Trophoblast cell (in vitro differentiated cells and primary cell): Measurements from ENCODE around the gene NIBAN1. TPM values are rescaled to one million over a fixed set of nuclear protein-coding genes. Genes with fewer than 3 reads are reported as not detected.

ENCODE experiments used
- DNase-seq, 2 donors: peaks; one replicate each; pipeline ENCODE4 v3.0.0-alpha.2; 2016
- H2AFZ ChIP-seq: 2 replicates; pipeline ENCODE4 v1.6.1; 2013; ENCODE audit warnings: low read length, moderate library complexity, mild to moderate bottlenecking; ENCODE audit not compliant: insufficient read depth, poor library complexity
- H2AK5ac ChIP-seq: 2 replicates; pipeline ENCODE4 v1.6.1; 2013; ENCODE audit warnings: mild to moderate bottlenecking, low read length
- H2BK120ac ChIP-seq: 2 replicates; pipeline ENCODE4 v1.6.1; 2013; ENCODE audit warnings: low read length, mild to moderate bottlenecking, moderate library complexity; ENCODE audit not compliant: insufficient read depth, poor library complexity
- H2BK12ac ChIP-seq: 2 replicates; pipeline ENCODE4 v1.6.1; 2013; ENCODE audit warnings: mild to moderate bottlenecking, low read length, moderate library complexity
- H2BK5ac ChIP-seq: 2 replicates; pipeline ENCODE4 v1.6.1; 2013; ENCODE audit warnings: low read length, low read depth, moderate library complexity, mild to moderate bottlenecking; ENCODE audit not compliant: poor library complexity
- H3K14ac ChIP-seq: 2 replicates; pipeline ENCODE4 v1.6.1; 2013; ENCODE audit warnings: mild to moderate bottlenecking, low read length
- H3K18ac ChIP-seq: 2 replicates; pipeline ENCODE4 v1.6.1; 2013; ENCODE audit warnings: mild to moderate bottlenecking, low read length
- H3K23ac ChIP-seq: 2 replicates; pipeline ENCODE4 v1.6.1; 2013; ENCODE audit warnings: low read length
- H3K27ac ChIP-seq: 2 replicates; pipeline ENCODE4 v1.5.1; 2013; ENCODE audit warnings: low read depth, mild to moderate bottlenecking, inconsistent platforms, low read length, moderate library complexity
- H3K27me3 ChIP-seq: 2 replicates; pipeline ENCODE4 v1.6.1; 2013; ENCODE audit warnings: inconsistent platforms, mild to moderate bottlenecking, low read length, moderate library complexity; ENCODE audit not compliant: insufficient read depth
- H3K36me3 ChIP-seq, 2 experiments: 1 replicate in 1 of 2; 2 replicates in 1 of 2; pipeline ENCODE4 v1.6.1; 2013; ENCODE audit warnings: low read length in 2 of 2, mild to moderate bottlenecking in 2 of 2, moderate library complexity in 1 of 2; ENCODE audit not compliant: insufficient read depth in 2 of 2, control insufficient read depth in 1 of 2
- H3K4ac ChIP-seq: 2 replicates; pipeline ENCODE4 v1.6.1; 2013; ENCODE audit warnings: low read depth, mild to moderate bottlenecking, low read length, moderate library complexity
- H3K4me1 ChIP-seq, 2 experiments: 1 replicate in 1 of 2; 2 replicates in 1 of 2; pipeline ENCODE4 v1.6.1; 2013; ENCODE audit warnings: low read length in 2 of 2, mild to moderate bottlenecking in 2 of 2, moderate library complexity in 1 of 2; ENCODE audit not compliant: insufficient read depth in 2 of 2, control insufficient read depth in 1 of 2
- H3K4me2 ChIP-seq: 2 replicates; pipeline ENCODE4 v1.6.1; 2013; ENCODE audit warnings: inconsistent platforms, mild to moderate bottlenecking, low read length, moderate library complexity
- H3K4me3 ChIP-seq: 2 replicates; pipeline ENCODE4 v1.5.1; 2013; ENCODE audit warnings: mild to moderate bottlenecking, low read depth, low read length, inconsistent platforms
- H3K79me1 ChIP-seq: one replicate; pipeline ENCODE4 v1.6.1; 2013; ENCODE audit warnings: low read length
- H3K79me2 ChIP-seq: 2 replicates; pipeline ENCODE4 v1.6.1; 2013; ENCODE audit warnings: low read length, mild to moderate bottlenecking; ENCODE audit not compliant: control insufficient read depth, insufficient read depth, poor library complexity
- H3K9ac ChIP-seq: 2 replicates; pipeline ENCODE4 v1.6.1; 2013; ENCODE audit warnings: mild to moderate bottlenecking, low read length
- H3K9me3 ChIP-seq: 2 replicates; pipeline ENCODE4 v1.6.1; 2013; ENCODE audit warnings: low read depth, mild to moderate bottlenecking, control low read depth, inconsistent platforms, low read length; ENCODE audit not compliant: insufficient read depth
- H4K12ac ChIP-seq: 2 replicates; pipeline ENCODE4 v1.6.1; 2013; ENCODE audit warnings: low read depth, mild to moderate bottlenecking, low read length, moderate library complexity
- H4K8ac ChIP-seq: 2 replicates; pipeline ENCODE4 v1.6.1; 2013; ENCODE audit warnings: low read depth, mild to moderate bottlenecking, low read length, moderate library complexity
- H4K91ac ChIP-seq: one replicate; pipeline ENCODE4 v1.6.1; 2013; ENCODE audit warnings: low read depth, mild to moderate bottlenecking, low read length, moderate library complexity
- WGBS: extraction: QIAGEN DNeasy Blood & Tissue Kit; methylation state at CpG from one replicate; pipeline ENCODE4 v1.1.7; 2013; ENCODE audit warnings: missing lambda C conversion rate; ENCODE audit not compliant: insufficient read length, insufficient coverage; ENCODE audit errors: extremely low coverage; 5-methylcytosine and 5-hydroxymethylcytosine counted together
- polyA plus RNA-seq: library from polyadenylated mRNA; stranded (reverse); fragments of 200-250 nt; gene quantifications from 2 replicates; pipeline ENCODE4 v1.2.3, GENCODE V29; 2013

NIBAN1 gene, protein sequence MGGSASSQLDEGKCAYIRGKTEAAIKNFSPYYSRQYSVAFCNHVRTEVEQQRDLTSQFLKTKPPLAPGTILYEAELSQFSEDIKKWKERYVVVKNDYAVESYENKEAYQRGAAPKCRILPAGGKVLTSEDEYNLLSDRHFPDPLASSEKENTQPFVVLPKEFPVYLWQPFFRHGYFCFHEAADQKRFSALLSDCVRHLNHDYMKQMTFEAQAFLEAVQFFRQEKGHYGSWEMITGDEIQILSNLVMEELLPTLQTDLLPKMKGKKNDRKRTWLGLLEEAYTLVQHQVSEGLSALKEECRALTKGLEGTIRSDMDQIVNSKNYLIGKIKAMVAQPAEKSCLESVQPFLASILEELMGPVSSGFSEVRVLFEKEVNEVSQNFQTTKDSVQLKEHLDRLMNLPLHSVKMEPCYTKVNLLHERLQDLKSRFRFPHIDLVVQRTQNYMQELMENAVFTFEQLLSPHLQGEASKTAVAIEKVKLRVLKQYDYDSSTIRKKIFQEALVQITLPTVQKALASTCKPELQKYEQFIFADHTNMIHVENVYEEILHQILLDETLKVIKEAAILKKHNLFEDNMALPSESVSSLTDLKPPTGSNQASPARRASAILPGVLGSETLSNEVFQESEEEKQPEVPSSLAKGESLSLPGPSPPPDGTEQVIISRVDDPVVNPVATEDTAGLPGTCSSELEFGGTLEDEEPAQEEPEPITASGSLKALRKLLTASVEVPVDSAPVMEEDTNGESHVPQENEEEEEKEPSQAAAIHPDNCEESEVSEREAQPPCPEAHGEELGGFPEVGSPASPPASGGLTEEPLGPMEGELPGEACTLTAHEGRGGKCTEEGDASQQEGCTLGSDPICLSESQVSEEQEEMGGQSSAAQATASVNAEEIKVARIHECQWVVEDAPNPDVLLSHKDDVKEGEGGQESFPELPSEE
- polyA plus RNA-seq: 6.7 and 7.0 TPM in 2 replicates

DNA sequence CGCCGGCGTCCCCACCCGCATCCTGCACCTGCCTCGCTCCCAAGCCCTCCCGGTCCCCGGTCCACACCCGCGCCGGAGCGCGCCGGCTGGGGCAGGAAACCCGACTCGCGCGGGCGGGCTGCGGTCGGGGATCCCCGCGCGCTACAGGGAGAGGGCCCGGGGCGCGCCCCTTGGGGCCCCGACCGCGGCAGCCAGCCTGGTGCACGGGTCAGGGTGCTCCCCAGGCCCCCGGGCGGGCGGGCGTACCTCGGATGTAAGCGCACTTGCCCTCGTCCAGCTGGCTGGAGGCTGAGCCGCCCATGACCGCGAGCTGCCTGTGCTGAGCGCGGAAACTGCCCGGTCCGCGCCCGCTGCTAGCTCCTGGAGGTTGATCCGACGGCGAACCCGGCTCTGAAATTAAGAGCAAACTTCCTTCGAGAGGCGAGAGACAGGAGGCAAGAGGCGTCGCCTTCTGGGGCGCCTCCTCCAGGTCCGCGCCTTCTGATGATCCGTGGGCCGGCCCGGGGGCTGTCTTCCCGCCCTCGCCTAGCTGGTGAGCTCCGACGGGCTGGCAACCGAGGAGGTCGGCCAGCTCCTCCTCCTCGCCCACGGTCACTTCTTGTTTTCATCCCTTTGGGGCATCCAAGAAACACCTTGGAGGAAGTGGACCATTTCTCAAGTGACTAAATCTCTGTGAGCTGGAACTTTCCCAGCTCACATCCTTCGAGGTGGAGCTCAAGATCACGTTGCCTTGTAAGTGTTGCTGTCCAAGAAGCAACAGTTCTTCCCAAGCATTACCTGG is at the start of gene NIBAN1:
NIBAN1 (minus strand) TSS at position 453 of the 781 bp plus-strand sequence; CDS start at position 301, 152 bp downstream.
- Histone ChIP-seq H3K4me2 (peak within 1 kb of the TSS; percentile 92), H3K23ac (peak within 1 kb of the TSS; percentile 66), H2BK5ac (peak within 1 kb of the TSS; percentile 30), H4K91ac (peak within 1 kb of the TSS; percentile 54), H3K14ac (peak within 1 kb of the TSS; percentile 63), H3K36me3 (no peaks in the 10 kb centered on the region), H3K79me2 (peaks cover 3% of the 10 kb centered on the region), H4K12ac (peak within 1 kb of the TSS; percentile 27), H2BK120ac (peak within 1 kb of the TSS; percentile 54), H2AFZ (peak within 1 kb of the TSS; percentile 98), H3K4ac (peak within 1 kb of the TSS; percentile 35), H2BK12ac (peak within 1 kb of the TSS; percentile 78), H2AK5ac (no peak within 1 kb of the TSS), H4K8ac (peak within 1 kb of the TSS; percentile 45), H3K79me1 (peaks cover 9% of the 10 kb centered on the region), H3K4me1 (peaks cover 0 to 13% of the 10 kb centered on the region in 2 experiments), H3K4me3 (peak within 1 kb of the TSS; percentile 62), H3K9ac (peak within 1 kb of the TSS; percentile 35), H3K18ac (peak within 1 kb of the TSS; percentile 91), H3K9me3 (no peaks in the 10 kb centered on the region), H3K27me3 (peaks cover 14% of the 10 kb centered on the region), H3K27ac (no peak within 1 kb of the TSS)
- WGBS: no CpG with 5 or more reads among the region's 70 CpGs
- DNase-seq: peak in 1 of 2 donors; percentile 29

DNA sequence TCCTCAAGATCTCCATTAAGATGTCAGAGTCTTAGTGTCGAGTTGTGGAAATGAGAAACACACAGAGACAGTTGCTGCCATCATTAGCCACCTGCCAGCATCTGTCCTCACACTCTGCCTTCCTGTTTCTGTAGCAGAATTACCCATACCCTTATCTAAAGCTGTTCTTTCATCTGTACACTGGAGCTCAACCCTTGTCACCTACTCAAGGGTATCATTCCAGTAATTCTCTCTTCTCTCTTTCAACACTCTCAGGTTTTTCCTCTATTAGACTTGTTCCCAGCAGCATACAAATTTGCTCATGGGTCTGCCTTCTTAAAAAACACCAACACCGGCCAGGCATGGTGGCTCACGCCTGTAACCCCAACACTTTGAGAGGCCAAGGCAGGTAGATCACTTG is 43.7 kb upstream of the NIBAN1 start:
- no peak overlapping the region for H4K8ac ChIP-seq
- H3K23ac ChIP-seq: no peak overlapping the region
- no peak overlapping the region for H3K27ac ChIP-seq
- H3K14ac ChIP-seq: no peak overlapping the region
- H2BK120ac ChIP-seq: peak overlapping the region; percentile 66
- H3K9me3 ChIP-seq: no peaks in the 10 kb centered on the region
- H3K9ac ChIP-seq: no peak overlapping the region
- no peak overlapping the region for H4K12ac ChIP-seq
- no peaks in the 10 kb centered on the region for H3K79me2 ChIP-seq
- H3K27me3 ChIP-seq: no peaks in the 10 kb centered on the region
- H2BK5ac ChIP-seq: no peak overlapping the region
- H2AFZ ChIP-seq: no peak overlapping the region
- no peaks in the 10 kb centered on the region for H3K36me3 ChIP-seq
- peak; percentile 32 to 73 for DNase-seq
- H3K18ac ChIP-seq: no peak overlapping the region
- no peak overlapping the region for H3K4ac ChIP-seq
- peak overlapping the region; percentile 42 for H4K91ac ChIP-seq
- no peak overlapping the region for H3K4me3 ChIP-seq
- WGBS: no CpG with 5 or more reads among the region's 3 CpGs
- H3K4me1 ChIP-seq: peaks cover 5 to 9% of the 10 kb centered on the region in 2 experiments
- H3K79me1 ChIP-seq: peaks cover 7% of the 10 kb centered on the region
- H2AK5ac ChIP-seq: peak overlapping the region; percentile 54
- H2BK12ac ChIP-seq: peak overlapping the region; percentile 71
- H3K4me2 ChIP-seq: no peak overlapping the region

DNA sequence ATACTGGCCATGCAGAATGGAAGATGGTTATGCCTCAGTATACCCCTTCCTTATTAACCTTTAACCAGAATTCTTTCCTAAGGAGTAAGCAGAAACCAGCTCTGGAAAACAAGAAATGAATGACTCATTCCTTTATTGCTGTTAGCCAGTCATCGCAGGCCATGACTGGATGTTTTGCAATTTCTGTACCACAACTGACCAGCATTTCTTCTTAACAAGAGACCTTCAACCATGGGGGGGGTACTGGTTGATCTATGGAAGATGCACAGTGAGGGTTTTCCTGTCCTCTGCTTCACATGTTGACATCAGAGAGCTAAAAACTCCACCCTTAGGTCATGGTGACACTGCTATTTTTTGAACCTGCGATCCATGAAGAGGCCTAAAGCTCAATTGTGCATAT is 43.0 kb upstream of the NIBAN1 start:
- Histone ChIP-seq H3K9me3 (no peaks in the 10 kb centered on the region), H2AFZ (no peak overlapping the region), H3K36me3 (no peaks in the 10 kb centered on the region), H3K18ac (no peak overlapping the region), H3K4me2 (no peak overlapping the region), H2AK5ac (no peak overlapping the region), H3K27me3 (no peaks in the 10 kb centered on the region), H2BK12ac (no peak overlapping the region), H3K14ac (no peak overlapping the region), H3K79me1 (peaks cover 7% of the 10 kb centered on the region), H2BK5ac (no peak overlapping the region), H2BK120ac (no peak overlapping the region), H4K12ac (no peak overlapping the region), H3K9ac (no peak overlapping the region), H3K4me1 (peaks cover 5 to 9% of the 10 kb centered on the region in 2 experiments), H4K91ac (no peak overlapping the region), H3K23ac (no peak overlapping the region), H3K4ac (no peak overlapping the region), H3K4me3 (no peak overlapping the region), H4K8ac (no peak overlapping the region), H3K27ac (no peak overlapping the region), H3K79me2 (no peaks in the 10 kb centered on the region)
- peak; percentile 85 to 86 for DNase-seq
- no CpG with 5 or more reads among the region's 2 CpGs for WGBS

DNA sequence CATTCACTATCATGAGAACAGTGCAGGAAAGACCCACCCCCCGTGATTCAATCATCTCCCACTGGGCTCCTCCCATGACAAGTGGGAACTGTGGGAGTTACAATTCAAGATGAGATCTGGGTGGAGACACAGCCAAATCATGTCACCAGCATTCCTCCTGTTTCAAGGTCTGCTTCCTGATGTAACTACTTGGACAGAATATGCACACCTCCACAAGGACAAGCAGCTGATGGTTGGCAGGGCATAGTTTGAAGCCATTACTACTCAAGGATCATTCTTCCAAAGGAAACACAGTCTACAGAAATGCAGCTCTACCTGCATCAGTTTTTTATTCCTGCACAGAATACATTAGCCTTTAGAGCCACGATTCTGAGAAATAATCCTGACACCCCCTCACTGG is 42.6 kb upstream of the NIBAN1 start:
- Histone ChIP-seq H3K36me3 (no peaks in the 10 kb centered on the region), H3K27ac (no peak overlapping the region), H3K79me1 (peaks cover 7% of the 10 kb centered on the region), H4K12ac (no peak overlapping the region), H3K9me3 (no peaks in the 10 kb centered on the region), H4K8ac (no peak overlapping the region), H2BK12ac (peak overlapping the region; percentile 84), H3K18ac (no peak overlapping the region), H3K14ac (no peak overlapping the region), H4K91ac (peak overlapping the region; percentile 19), H3K4me1 (peaks cover 5 to 9% of the 10 kb centered on the region in 2 experiments), H3K4me2 (no peak overlapping the region), H2AFZ (peak overlapping the region; percentile 50), H3K9ac (no peak overlapping the region), H3K79me2 (no peaks in the 10 kb centered on the region), H3K27me3 (no peaks in the 10 kb centered on the region), H2AK5ac (no peak overlapping the region), H3K4ac (no peak overlapping the region), H2BK5ac (no peak overlapping the region), H3K4me3 (no peak overlapping the region), H3K23ac (no peak overlapping the region), H2BK120ac (peak overlapping the region; percentile 11)
- WGBS: no CpG with 5 or more reads among the region's 2 CpGs
- peak in 1 of 2 donors; percentile 19 for DNase-seq
